Endothelial cell of umbilical vein (primary cell): ENCODE data around the gene ANK2.

ENCODE experiments used
- EZH2 ChIP-seq: IDR thresholded peaks from 2 replicates; pipeline ENCODE4 v1.6.1; 2012; ENCODE audit warnings: borderline replicate concordance, low read depth, mild to moderate bottlenecking, moderate library complexity, low read length, inconsistent platforms; ENCODE audit not compliant: severe bottlenecking
- JUN ChIP-seq: IDR thresholded peaks from 2 replicates; pipeline ENCODE4 v1.6.1; 2011; ENCODE audit warnings: borderline replicate concordance, low read depth; ENCODE audit not compliant: insufficient read length, insufficient read depth
- POLR2A ChIP-seq: IDR thresholded peaks from 2 replicates; pipeline ENCODE4 v1.6.1; 2012; ENCODE audit warnings: low read depth, mild to moderate bottlenecking, control low read depth, low read length
- POLR2AphosphoS5 ChIP-seq: IDR thresholded peaks from 2 replicates; pipeline ENCODE4 v1.6.1; 2012; ENCODE audit warnings: low read depth, mild to moderate bottlenecking, control low read depth, low read length, moderate library complexity; ENCODE audit not compliant: insufficient read depth
- TF ChIP-seq, protein P1 (sequence below), 2 donors: IDR thresholded peaks; 1 replicate in 1 of 2; 2 replicates in 1 of 2; pipeline ENCODE4 v1.5.1; 2011; ENCODE audit warnings: low read length in 2 of 2, mild to moderate bottlenecking in 2 of 2, moderate library complexity in 2 of 2, control low read depth in 1 of 2, inconsistent platforms in 1 of 2, low read depth in 1 of 2; ENCODE audit not compliant: insufficient read depth in 1 of 2; ENCODE audit errors: extremely low read depth in 1 of 2
- TF ChIP-seq, protein P2 (sequence below): IDR thresholded peaks from 2 replicates; pipeline ENCODE4 v1.6.1; 2011; ENCODE audit not compliant: insufficient read depth, insufficient read length

GRCh38 chr4:113290666-113291065 lies 241.2 kb downstream of the ANK2 start:
- TF ChIP-seq EZH2 (no peak), POLR2AphosphoS5 (no peak), POLR2A (no peak), JUN (no peak)
- TF ChIP-seq, protein P1, sequence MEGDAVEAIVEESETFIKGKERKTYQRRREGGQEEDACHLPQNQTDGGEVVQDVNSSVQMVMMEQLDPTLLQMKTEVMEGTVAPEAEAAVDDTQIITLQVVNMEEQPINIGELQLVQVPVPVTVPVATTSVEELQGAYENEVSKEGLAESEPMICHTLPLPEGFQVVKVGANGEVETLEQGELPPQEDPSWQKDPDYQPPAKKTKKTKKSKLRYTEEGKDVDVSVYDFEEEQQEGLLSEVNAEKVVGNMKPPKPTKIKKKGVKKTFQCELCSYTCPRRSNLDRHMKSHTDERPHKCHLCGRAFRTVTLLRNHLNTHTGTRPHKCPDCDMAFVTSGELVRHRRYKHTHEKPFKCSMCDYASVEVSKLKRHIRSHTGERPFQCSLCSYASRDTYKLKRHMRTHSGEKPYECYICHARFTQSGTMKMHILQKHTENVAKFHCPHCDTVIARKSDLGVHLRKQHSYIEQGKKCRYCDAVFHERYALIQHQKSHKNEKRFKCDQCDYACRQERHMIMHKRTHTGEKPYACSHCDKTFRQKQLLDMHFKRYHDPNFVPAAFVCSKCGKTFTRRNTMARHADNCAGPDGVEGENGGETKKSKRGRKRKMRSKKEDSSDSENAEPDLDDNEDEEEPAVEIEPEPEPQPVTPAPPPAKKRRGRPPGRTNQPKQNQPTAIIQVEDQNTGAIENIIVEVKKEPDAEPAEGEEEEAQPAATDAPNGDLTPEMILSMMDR (IDR thresholded peaks at IDR 0.05; ENCODE audit: extremely low read depth in 1 of 2, insufficient read depth in 1 of 2, low read depth in 1 of 2, low read length in 2 of 2): no peak
- TF ChIP-seq, protein P2, sequence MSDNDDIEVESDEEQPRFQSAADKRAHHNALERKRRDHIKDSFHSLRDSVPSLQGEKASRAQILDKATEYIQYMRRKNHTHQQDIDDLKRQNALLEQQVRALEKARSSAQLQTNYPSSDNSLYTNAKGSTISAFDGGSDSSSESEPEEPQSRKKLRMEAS: no peak
